Measurements from ENCODE around the gene ENGASE. TPM values are rescaled to one million over a fixed set of nuclear protein-coding genes. Genes with fewer than 3 reads are reported as not detected.

Gene ENGASE
- polyA plus RNA-seq, 1 of the 3 experiments (the other 2 are of a cell fraction): 30.1 TPM

- 19% methylated on average over 9 of the region's 10 CpGs for WGBS (ENCODE audit: low lambda C conversion rate)
- H3K9ac ChIP-seq: no peak overlapping the region
- H2AFZ ChIP-seq (ENCODE audit: low read depth): no peak overlapping the region
- POLR2A ChIA-PET: no interaction called here
- H3K79me2 ChIP-seq (ENCODE audit: insufficient read depth): no peaks in the 10 kb centered on the region
- H3K27ac ChIP-seq (ENCODE audit: low read depth in 2 of 2, low read length in 1 of 2): no peak overlapping the region
- no peaks in the 10 kb centered on the region for H3K9me3 ChIP-seq
- CTCF ChIA-PET: interaction anchor here (0.6 to 45.1 kb wide), 23 partner anchors 8 to 599 kb away, joined by 3 to 1305 read pairs (median 4); partner anchors contain the start of gene ENGASE
- H3K4me1 ChIP-seq (ENCODE audit: control insufficient read depth in 1 of 2, insufficient read depth in 2 of 2, low read depth in 1 of 2, low read length in 1 of 2): peaks cover 0 to 15% of the 10 kb centered on the region in 2 experiments; a peak in 1 of 4 replicates
- no peaks in the 10 kb centered on the region for H3F3A ChIP-seq (replicated peaks; ENCODE audit: insufficient read depth)
- H3K27me3 ChIP-seq (ENCODE audit: insufficient read depth): peaks cover 17% of the 10 kb centered on the region; the same call in 1 of the 2 replicates
- H3K4me2 ChIP-seq: no peak overlapping the region
- DNase-seq: peak; percentile 79
- H4K20me1 ChIP-seq (ENCODE audit: insufficient read depth): no peaks in the 10 kb centered on the region; the same call in 1 of the 2 replicates
- H3K9me2 ChIP-seq: no peaks in the 10 kb centered on the region
- H3K4me3 ChIP-seq (ENCODE audit: low read depth in 2 of 2, low read length in 1 of 2): no peak overlapping the region
- TF ChIP-seq FOXM1 (IDR thresholded peaks at IDR 0.05; ENCODE audit: low read depth): no peak
- TF ChIP-seq RXRA (IDR thresholded peaks at IDR 0.05; ENCODE audit: borderline replicate concordance, low read depth): no peak
- peak; percentile 48 for TF ChIP-seq CTCF (IDR thresholded peaks at IDR 0.05)
- no peak for TF ChIP-seq RFX5 (IDR thresholded peaks at IDR 0.05; ENCODE audit: low read length)
- peak; percentile 50 for TF ChIP-seq SMC3 (IDR thresholded peaks at IDR 0.05; ENCODE audit: low read depth, low read length)
- no peak for TF ChIP-seq TEAD4 (IDR thresholded peaks at IDR 0.05; ENCODE audit: borderline replicate concordance, insufficient read depth)
- no peak for TF ChIP-seq MEF2A (IDR thresholded peaks at IDR 0.05; ENCODE audit: borderline replicate concordance, low read depth)
- peak; percentile 51 for TF ChIP-seq RAD21 (IDR thresholded peaks at IDR 0.05; ENCODE audit: low read length)
- no peaks in the 10 kb centered on the region for H3K36me3 ChIP-seq (replicated peaks in 1 of 2; ENCODE audit: control insufficient read depth in 1 of 2, insufficient read depth in 2 of 2, low read length in 1 of 2)
These were observed 35.0 kb downstream of the ENGASE start for GRCh38 chr17:79109584-79109983.

DNA sequence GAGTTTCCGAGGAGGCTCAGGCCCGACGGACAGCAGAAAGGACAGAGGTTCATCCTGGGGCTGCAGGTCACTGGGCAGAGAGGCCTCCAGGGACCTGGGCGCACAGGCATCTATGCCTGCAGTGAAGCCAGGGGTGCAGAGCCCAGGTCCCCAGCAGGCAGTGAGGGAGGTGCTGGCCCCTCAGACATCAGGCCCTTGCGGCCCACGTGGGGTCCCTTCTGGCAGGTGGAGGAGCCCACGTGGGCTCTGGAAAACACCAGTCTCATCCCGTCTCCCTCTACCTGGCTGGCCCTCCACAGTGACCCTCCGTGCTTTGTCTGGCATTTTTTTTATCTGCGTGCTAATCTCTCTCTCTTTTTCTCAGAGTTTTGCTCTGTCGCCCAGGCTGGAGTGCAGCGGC, 36.5 kb downstream of the ENGASE start:
- no peak for DNase-seq
- Histone ChIP-seq H3K9me2 (no peaks in the 10 kb centered on the region), H3K36me3 (replicated peaks in 1 of 2; ENCODE audit: control insufficient read depth in 1 of 2, insufficient read depth in 2 of 2, low read length in 1 of 2) (no peaks in the 10 kb centered on the region), H4K20me1 (ENCODE audit: insufficient read depth) (no peaks in the 10 kb centered on the region; the same call in 1 of the 2 replicates), H3K27me3 (ENCODE audit: insufficient read depth) (peaks cover 23% of the 10 kb centered on the region), H3K9ac (no peak overlapping the region), H3K79me2 (ENCODE audit: insufficient read depth) (no peaks in the 10 kb centered on the region), H3K4me2 (no peak overlapping the region), H3K27ac (ENCODE audit: low read depth in 2 of 2, low read length in 1 of 2) (no peak overlapping the region), H2AFZ (ENCODE audit: low read depth) (no peak overlapping the region), H3K4me1 (ENCODE audit: control insufficient read depth in 1 of 2, insufficient read depth in 2 of 2, low read depth in 1 of 2, low read length in 1 of 2) (peaks cover 0 to 27% of the 10 kb centered on the region in 2 experiments; a peak in 1 of 4 replicates), H3K4me3 (ENCODE audit: low read depth in 2 of 2, low read length in 1 of 2) (no peak overlapping the region), H3K9me3 (no peaks in the 10 kb centered on the region), H3F3A (replicated peaks; ENCODE audit: insufficient read depth) (no peaks in the 10 kb centered on the region)
- TF ChIP-seq FOXJ3 (CRISPR knock-in tag; IDR thresholded peaks at IDR 0.05): no peak
- TF ChIP-seq CTCF (IDR thresholded peaks at IDR 0.05): no peak
- no peak for TF ChIP-seq USF2 (IDR thresholded peaks at IDR 0.05; ENCODE audit: borderline replicate concordance, low read depth, low read length)
- no peak for TF ChIP-seq JUND (IDR thresholded peaks at IDR 0.05)
- TF ChIP-seq MAX (IDR thresholded peaks at IDR 0.05; ENCODE audit: low read depth): no peak
- no peak for TF ChIP-seq MEF2A (IDR thresholded peaks at IDR 0.05; ENCODE audit: borderline replicate concordance, low read depth)
- no peak for TF ChIP-seq RFX5 (IDR thresholded peaks at IDR 0.05; ENCODE audit: low read length)
- no peak for TF ChIP-seq ELF1 (IDR thresholded peaks at IDR 0.05)
- TF ChIP-seq, protein P1, sequence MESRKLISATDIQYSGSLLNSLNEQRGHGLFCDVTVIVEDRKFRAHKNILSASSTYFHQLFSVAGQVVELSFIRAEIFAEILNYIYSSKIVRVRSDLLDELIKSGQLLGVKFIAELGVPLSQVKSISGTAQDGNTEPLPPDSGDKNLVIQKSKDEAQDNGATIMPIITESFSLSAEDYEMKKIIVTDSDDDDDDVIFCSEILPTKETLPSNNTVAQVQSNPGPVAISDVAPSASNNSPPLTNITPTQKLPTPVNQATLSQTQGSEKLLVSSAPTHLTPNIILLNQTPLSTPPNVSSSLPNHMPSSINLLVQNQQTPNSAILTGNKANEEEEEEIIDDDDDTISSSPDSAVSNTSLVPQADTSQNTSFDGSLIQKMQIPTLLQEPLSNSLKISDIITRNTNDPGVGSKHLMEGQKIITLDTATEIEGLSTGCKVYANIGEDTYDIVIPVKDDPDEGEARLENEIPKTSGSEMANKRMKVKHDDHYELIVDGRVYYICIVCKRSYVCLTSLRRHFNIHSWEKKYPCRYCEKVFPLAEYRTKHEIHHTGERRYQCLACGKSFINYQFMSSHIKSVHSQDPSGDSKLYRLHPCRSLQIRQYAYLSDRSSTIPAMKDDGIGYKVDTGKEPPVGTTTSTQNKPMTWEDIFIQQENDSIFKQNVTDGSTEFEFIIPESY (IDR thresholded peaks at IDR 0.05; ENCODE audit: borderline replicate concordance, low read depth): no peak
- ChIA-PET CTCF (interaction anchor here (1.1 to 45.1 kb wide), 8 partner anchors 10 to 278 kb away, joined by 3 to 1305 read pairs (median 16); no protein-coding TSS in a partner anchor), POLR2A (no interaction called here)
- WGBS (ENCODE audit: low lambda C conversion rate): 73% methylated on average over 12 of the region's 12 CpGs
